T-helper 2 cell treated with Interferon-gamma antibody and Interleukin-4, amounts not matched to agents 100 ng/mL and 5 ng/mL, for 36 hours (primary cell): ENCODE results near the gene POLDIP3. TPM values are rescaled to one million over a fixed set of nuclear protein-coding genes. Genes with fewer than 3 reads are reported as not detected.

ENCODE experiments used
- intact Hi-C: fragments of 100-400 bp; cut with micrococcal nuclease; formaldehyde crosslinking; loops from one replicate; pipeline ENCODE4 v1.15.1; 2023
- total RNA-seq: library from RNA; stranded (reverse); gene quantifications from 2 replicates; pipeline ENCODE4 v1.2.3, GENCODE V29; 2022

Gene POLDIP3
- total RNA-seq: 83.1 and 87.7 TPM in 2 replicates

- intact Hi-C loops: loop anchor here (1.0 to 10.0 kb wide), 4 partner anchors 32 to 95 kb away; partner anchors contain the start of genes CYB5R3, RRP7A and SERHL2
These were observed at the start of gene POLDIP3 for GRCh38 chr22:42614312-42615091. Gene POLDIP3, minus strand, starts transcription at chr22:42614883. Its CDS starts 26 bp downstream, at chr22:42614857.

- intact Hi-C loops: no loop called here
These were observed 47.5 kb upstream of the POLDIP3 start for GRCh38 chr22:42661985-42662831.

- intact Hi-C loops: no loop called here
These were observed 41.9 kb upstream of the POLDIP3 start for GRCh38 chr22:42656578-42656977.

- intact Hi-C loops: no loop called here
These were observed 41.0 kb upstream of the POLDIP3 start for GRCh38 chr22:42655693-42656092.

GRCh38 chr22:42654436-42655073 is 39.9 kb upstream of the POLDIP3 start:
- intact Hi-C loops: no loop called here

- intact Hi-C loops: no loop called here
These were observed 39.3 kb upstream of the POLDIP3 start for GRCh38 chr22:42653999-42654398.

GRCh38 chr22:42651134-42651533 is 36.5 kb upstream of the POLDIP3 start:
- intact Hi-C loops: no loop called here

GRCh38 chr22:42649246-42650099 is 34.8 kb upstream of the POLDIP3 start, which contains the start of gene CYB5R3:
Gene CYB5R3, minus strand, starts transcription at chr22:42649392. Its CDS starts 77 bp downstream, at chr22:42649315.
- intact Hi-C loops: loop anchor here (1.0 to 5.0 kb wide), 2 partner anchors 34 to 208 kb away; partner anchors contain the start of gene ARFGAP3

- intact Hi-C loops: loop anchor here (1.0 to 5.0 kb wide), 2 partner anchors 33 to 209 kb away; partner anchors contain the start of gene ARFGAP3
These were observed 33.9 kb upstream of the POLDIP3 start for GRCh38 chr22:42648368-42649245.

GRCh38 chr22:42648017-42648367 is 33.3 kb upstream of the POLDIP3 start:
- intact Hi-C loops: loop anchor here (5.0 kb wide), 1 partner anchor 209 kb away; the partner anchor contains the start of gene ARFGAP3

GRCh38 chr22:42646569-42647525 is 32.2 kb upstream of the POLDIP3 start:
- intact Hi-C loops: loop anchor here (5.0 kb wide), 1 partner anchor 210 kb away; the partner anchor contains the start of gene ARFGAP3

- intact Hi-C loops: loop anchor here (5.0 kb wide), 1 partner anchor 211 kb away; the partner anchor contains the start of gene ARFGAP3
These were observed 31.4 kb upstream of the POLDIP3 start for GRCh38 chr22:42645938-42646568.

GRCh38 chr22:42645341-42645937 is 30.8 kb upstream of the POLDIP3 start:
- intact Hi-C loops: loop anchor here (5.0 kb wide), 1 partner anchor 212 kb away; the partner anchor contains the start of gene ARFGAP3

- intact Hi-C loops: loop anchor here (5.0 kb wide), 1 partner anchor 213 kb away; the partner anchor contains the start of gene ARFGAP3
These were observed 30.0 kb upstream of the POLDIP3 start for GRCh38 chr22:42644422-42645340.

GRCh38 chr22:42643634-42644421 is 29.1 kb upstream of the POLDIP3 start:
- intact Hi-C loops: no loop called here
